Nephron (organoid): ENCODE measurements around the gene LIME1.

ENCODE experiments used
- H3K27ac Mint-ChIP-seq, 3 experiments: 2 replicates each; pipeline ENCODE4 v1.8.0; 2020; ENCODE audit warnings: mixed read lengths in 3 of 3, mild to moderate bottlenecking in 2 of 3, moderate library complexity in 1 of 3
- H3K27me3 Mint-ChIP-seq: 2 replicates; pipeline ENCODE4 v1.8.0; 2021; ENCODE audit warnings: low read depth, mild to moderate bottlenecking, moderate library complexity, mixed read lengths
- H3K36me3 Mint-ChIP-seq: 2 replicates; pipeline ENCODE4 v1.8.0; 2020; ENCODE audit warnings: low read depth, mixed read lengths
- H3K4me1 Mint-ChIP-seq: 2 replicates; pipeline ENCODE4 v1.8.0; 2020; ENCODE audit warnings: mixed read lengths
- H3K4me3 Mint-ChIP-seq, 3 experiments: 2 replicates each; pipeline ENCODE4 v1.8.0; 2020; ENCODE audit warnings: mild to moderate bottlenecking in 3 of 3, mixed read lengths in 3 of 3, moderate library complexity in 2 of 3
- H3K9me3 Mint-ChIP-seq: 2 replicates; pipeline ENCODE4 v1.8.0; 2020; ENCODE audit warnings: mixed read lengths
- CTCF ChIP-seq, 3 experiments: fragments of 200-600 bp; sonication (generic); IDR thresholded peaks; one replicate each; pipeline ENCODE4 v1.5.0; 2021; ENCODE audit warnings: antibody characterized with exemption in 3 of 3; ENCODE audit not compliant: unreplicated experiment in 3 of 3

The LIME1 gene

GRCh38 chr20:63733117-63733516 is 3.3 kb upstream of the LIME1 start:
- no peak overlapping the region for H3K4me3 Mint-ChIP-seq
- peaks cover 39% of the 10 kb centered on the region for H3K36me3 Mint-ChIP-seq
- no peaks in the 10 kb centered on the region for H3K9me3 Mint-ChIP-seq
- peaks cover 5% of the 10 kb centered on the region for H3K27me3 Mint-ChIP-seq
- H3K27ac Mint-ChIP-seq: no peak overlapping the region
- H3K4me1 Mint-ChIP-seq: peaks cover 5% of the 10 kb centered on the region
- no peak for TF ChIP-seq CTCF (IDR thresholded peaks at IDR 0.05; ENCODE audit: unreplicated experiment in 3 of 3)

GRCh38 chr20:63733579-63734081 is 2.8 kb upstream of the LIME1 start:
- no peak for TF ChIP-seq CTCF (IDR thresholded peaks at IDR 0.05; ENCODE audit: unreplicated experiment in 3 of 3)
- no peaks in the 10 kb centered on the region for H3K9me3 Mint-ChIP-seq
- no peak overlapping the region for H3K27ac Mint-ChIP-seq
- H3K4me3 Mint-ChIP-seq: no peak overlapping the region
- H3K27me3 Mint-ChIP-seq: peaks cover 5% of the 10 kb centered on the region
- peaks cover 34% of the 10 kb centered on the region for H3K36me3 Mint-ChIP-seq
- peaks cover under 1% of the 10 kb centered on the region for H3K4me1 Mint-ChIP-seq

- no peak for TF ChIP-seq CTCF (IDR thresholded peaks at IDR 0.05; ENCODE audit: unreplicated experiment in 3 of 3)
- peaks cover 5% of the 10 kb centered on the region for H3K27me3 Mint-ChIP-seq
- H3K4me1 Mint-ChIP-seq: no peaks in the 10 kb centered on the region
- H3K27ac Mint-ChIP-seq: no peak overlapping the region
- no peaks in the 10 kb centered on the region for H3K9me3 Mint-ChIP-seq
- no peak overlapping the region for H3K4me3 Mint-ChIP-seq
- H3K36me3 Mint-ChIP-seq: peaks cover 29% of the 10 kb centered on the region
Observed at GRCh38 chr20:63734111-63734945, 2.1 kb upstream of the LIME1 start.

GRCh38 chr20:63734946-63735858 is 1.3 kb upstream of the LIME1 start:
- H3K4me1 Mint-ChIP-seq: no peaks in the 10 kb centered on the region
- H3K27ac Mint-ChIP-seq: no peak overlapping the region
- no peak for TF ChIP-seq CTCF (IDR thresholded peaks at IDR 0.05; ENCODE audit: unreplicated experiment in 3 of 3)
- H3K27me3 Mint-ChIP-seq: peaks cover 5% of the 10 kb centered on the region
- no peak overlapping the region for H3K4me3 Mint-ChIP-seq
- peaks cover 21% of the 10 kb centered on the region for H3K36me3 Mint-ChIP-seq
- H3K9me3 Mint-ChIP-seq: no peaks in the 10 kb centered on the region

GRCh38 chr20:63736893-63737694 is 630 bp downstream of the LIME1 start:
- Mint-ChIP-seq H3K4me1 (no peaks in the 10 kb centered on the region), H3K27me3 (peaks cover 5% of the 10 kb centered on the region), H3K36me3 (peaks cover 18% of the 10 kb centered on the region), H3K9me3 (no peaks in the 10 kb centered on the region), H3K27ac (no peak overlapping the region), H3K4me3 (no peak overlapping the region)
- no peak for TF ChIP-seq CTCF (IDR thresholded peaks at IDR 0.05; ENCODE audit: unreplicated experiment in 3 of 3)
